Vagina (tissue), 2 donors: ENCODE results near the gene DDX52. TPM values are rescaled to one million over a fixed set of nuclear protein-coding genes. Genes with fewer than 3 reads are reported as not detected.
A peak's percentile ranks its signal among the peaks of the same experiment; 100 is the strongest.
"Not testable (repeated sequence)": the region's sequence is repeated elsewhere in the genome, so short reads cannot be mapped to it uniquely, and the experiment has no call there.

Experiments
- DNase-seq, 2 donors: peaks; one replicate each; pipeline ENCODE4 v3.0.0-alpha.2; 2017; ENCODE audit errors: extremely low spot score in 2 of 2
- H3K27ac ChIP-seq: fragments of 200-600 bp; sonication (generic); one replicate; pipeline ENCODE4 v1.5.1; 2019
- H3K27me3 ChIP-seq: fragments of 200-600 bp; sonication (generic); one replicate; pipeline ENCODE4 v1.5.1; 2019
- H3K36me3 ChIP-seq, 2 donors: fragments of 200-600 bp; sonication (generic); one replicate each; pipeline ENCODE4 v1.5.1; 2017 to 2019
- H3K4me1 ChIP-seq: fragments of 200-600 bp; sonication (generic); one replicate; pipeline ENCODE4 v1.5.1; 2019
- H3K4me3 ChIP-seq, 2 donors: fragments of 200-600 bp; sonication (generic); 1 replicate in 1 of 2; 2 replicates in 1 of 2; pipeline ENCODE4 v1.5.1; 2016 to 2019
- H3K9me3 ChIP-seq: fragments of 200-600 bp; sonication (generic); one replicate; pipeline ENCODE4 v1.5.1; 2019
- POLR2A ChIP-seq, 2 donors: fragments of 450-650 bp; IDR thresholded peaks; one replicate each; pipeline ENCODE4 v1.6.1; 2017; ENCODE audit warnings: antibody characterized with exemption in 2 of 2, mild to moderate bottlenecking in 2 of 2, moderate library complexity in 2 of 2
- POLR2AphosphoS5 ChIP-seq, 2 donors: sonication (generic); formaldehyde crosslinking; IDR thresholded peaks; one replicate each; pipeline ENCODE4 v1.9.0; 2017; ENCODE audit warnings: antibody characterized with exemption in 2 of 2, mild to moderate bottlenecking in 2 of 2, low read depth in 1 of 2; ENCODE audit not compliant: insufficient read depth in 1 of 2
- intact Hi-C: fragments of 100-400 bp; cut with DNase I; formaldehyde crosslinking; loops from one replicate; pipeline ENCODE4 v1.15.1; 2023
- total RNA-seq: library from RNA; depleted of rRNA; stranded (reverse); fragments of >200 nt; gene quantifications from one replicate; pipeline ENCODE4 v1.2.3, GENCODE V29; 2016
- TF ChIP-seq, protein P1 (sequence below), 3 experiments: fragments of 450-650 bp in 2 of 3; fragments of 200-600 bp in 1 of 3; sonication (generic) in 1 of 3; IDR thresholded peaks; one replicate each; pipeline ENCODE4 v1.5.1; 2017 to 2019; ENCODE audit warnings: antibody characterized with exemption in 3 of 3, mild to moderate bottlenecking in 2 of 3, moderate library complexity in 2 of 3

The DDX52 gene
- total RNA-seq, 1 donor from 2014 or later: 20.1 TPM

DNA sequence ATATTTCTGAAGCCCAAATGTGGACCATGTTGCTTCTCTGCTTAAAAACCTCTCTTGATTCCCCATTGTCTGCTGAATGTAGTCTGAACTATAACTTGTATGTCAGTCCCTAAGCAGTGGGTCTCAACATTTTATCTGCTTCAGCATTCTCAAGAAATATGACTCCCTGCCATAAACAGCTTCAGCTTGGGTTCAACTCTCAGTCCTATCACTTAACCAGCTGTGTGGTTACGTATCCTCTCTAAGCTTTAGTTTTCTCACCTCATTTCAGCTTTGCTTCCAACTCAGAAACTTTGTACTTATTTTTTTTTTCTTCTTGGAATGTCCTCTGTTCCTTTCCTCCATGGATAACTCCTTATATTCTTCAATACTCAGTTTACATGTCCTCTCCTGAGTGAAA, 4.6 kb upstream of the DDX52 start:
- no peaks in the 10 kb centered on the region for H3K27me3 ChIP-seq

DNA sequence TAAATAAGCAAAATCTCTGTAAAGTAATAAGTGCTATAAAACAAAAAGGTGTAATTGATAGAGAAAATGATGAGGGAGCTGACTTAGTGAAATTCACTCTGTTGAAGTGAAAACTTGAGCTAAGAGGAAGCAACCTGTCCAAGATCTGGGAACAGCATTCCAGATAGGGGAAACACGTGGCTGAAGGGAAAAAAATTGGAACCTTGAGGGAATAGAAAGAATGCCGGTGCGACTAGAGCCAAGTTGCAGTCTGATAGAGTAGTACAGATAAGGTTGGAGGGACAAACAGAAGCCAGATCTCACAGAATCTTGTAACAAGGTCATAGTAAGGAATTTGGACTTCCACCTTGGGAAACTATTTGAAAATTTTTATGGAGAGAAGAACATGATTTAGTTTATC, 623 bp upstream of the DDX52 start:
- TF ChIP-seq POLR2A (IDR thresholded peaks at IDR 0.05) (no peak), POLR2AphosphoS5 (IDR thresholded peaks at IDR 0.05; ENCODE audit: insufficient read depth in 1 of 2, low read depth in 1 of 2) (no peak)
- TF ChIP-seq, protein P1, sequence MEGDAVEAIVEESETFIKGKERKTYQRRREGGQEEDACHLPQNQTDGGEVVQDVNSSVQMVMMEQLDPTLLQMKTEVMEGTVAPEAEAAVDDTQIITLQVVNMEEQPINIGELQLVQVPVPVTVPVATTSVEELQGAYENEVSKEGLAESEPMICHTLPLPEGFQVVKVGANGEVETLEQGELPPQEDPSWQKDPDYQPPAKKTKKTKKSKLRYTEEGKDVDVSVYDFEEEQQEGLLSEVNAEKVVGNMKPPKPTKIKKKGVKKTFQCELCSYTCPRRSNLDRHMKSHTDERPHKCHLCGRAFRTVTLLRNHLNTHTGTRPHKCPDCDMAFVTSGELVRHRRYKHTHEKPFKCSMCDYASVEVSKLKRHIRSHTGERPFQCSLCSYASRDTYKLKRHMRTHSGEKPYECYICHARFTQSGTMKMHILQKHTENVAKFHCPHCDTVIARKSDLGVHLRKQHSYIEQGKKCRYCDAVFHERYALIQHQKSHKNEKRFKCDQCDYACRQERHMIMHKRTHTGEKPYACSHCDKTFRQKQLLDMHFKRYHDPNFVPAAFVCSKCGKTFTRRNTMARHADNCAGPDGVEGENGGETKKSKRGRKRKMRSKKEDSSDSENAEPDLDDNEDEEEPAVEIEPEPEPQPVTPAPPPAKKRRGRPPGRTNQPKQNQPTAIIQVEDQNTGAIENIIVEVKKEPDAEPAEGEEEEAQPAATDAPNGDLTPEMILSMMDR (IDR thresholded peaks at IDR 0.05): no peak
- H3K9me3 ChIP-seq: no peaks in the 10 kb centered on the region
- peaks cover 26% of the 10 kb centered on the region for H3K4me1 ChIP-seq
- intact Hi-C loops: no loop called here
- DNase-seq: no peak
- H3K36me3 ChIP-seq: peaks cover 0 to 6% of the 10 kb centered on the region in 2 donors
- H3K27ac ChIP-seq: peak overlapping the region; percentile 86
- no peaks in the 10 kb centered on the region for H3K27me3 ChIP-seq
- peak overlapping the region; percentile 91 to 96 for H3K4me3 ChIP-seq

More for the DNA sequence above, 4.6 kb upstream of the DDX52 start:
- Histone ChIP-seq H3K4me3 (no peak overlapping the region), H3K36me3 (no peaks in the 10 kb centered on the region), H3K9me3 (no peaks in the 10 kb centered on the region), H3K27ac (no peak overlapping the region), H3K4me1 (no peaks in the 10 kb centered on the region)
- DNase-seq: no peak
- intact Hi-C loops: no loop called here
- TF ChIP-seq POLR2A (IDR thresholded peaks at IDR 0.05) (no peak), POLR2AphosphoS5 (IDR thresholded peaks at IDR 0.05; ENCODE audit: insufficient read depth in 1 of 2, low read depth in 1 of 2) (no peak)
- TF ChIP-seq, protein P1 (IDR thresholded peaks at IDR 0.05): no peak

DNA sequence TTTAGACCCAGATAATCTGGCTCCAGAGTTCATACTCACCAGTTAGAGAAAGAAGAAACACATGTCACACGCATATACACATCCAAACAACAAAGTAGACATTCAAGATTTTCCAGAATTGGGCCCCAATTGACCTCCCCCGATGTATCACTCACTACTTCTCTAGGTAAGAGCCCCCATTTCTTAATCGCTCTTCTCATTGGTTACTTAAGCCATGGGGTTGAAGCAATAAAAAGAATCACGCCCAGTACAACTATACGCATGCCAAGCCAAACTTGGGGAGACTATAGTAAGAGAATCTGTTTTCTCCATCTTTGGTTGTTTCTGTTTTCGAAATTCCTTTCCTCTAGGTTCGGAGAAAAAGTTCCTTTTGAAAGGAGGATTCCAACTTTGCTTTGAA, 565 bp downstream of the DDX52 start:
- Histone ChIP-seq H3K4me3 (peak overlapping the region; percentile 91 to 96), H3K9me3 (no peaks in the 10 kb centered on the region), H3K36me3 (peaks cover 0 to 6% of the 10 kb centered on the region in 2 donors), H3K27me3 (no peaks in the 10 kb centered on the region), H3K27ac (peak overlapping the region; percentile 86), H3K4me1 (peaks cover 26% of the 10 kb centered on the region)
- DNase-seq: no peak
- TF ChIP-seq, protein P1 (IDR thresholded peaks at IDR 0.05): no peak
- no peak for TF ChIP-seq POLR2A (IDR thresholded peaks at IDR 0.05)
- intact Hi-C loops: no loop called here

DNA sequence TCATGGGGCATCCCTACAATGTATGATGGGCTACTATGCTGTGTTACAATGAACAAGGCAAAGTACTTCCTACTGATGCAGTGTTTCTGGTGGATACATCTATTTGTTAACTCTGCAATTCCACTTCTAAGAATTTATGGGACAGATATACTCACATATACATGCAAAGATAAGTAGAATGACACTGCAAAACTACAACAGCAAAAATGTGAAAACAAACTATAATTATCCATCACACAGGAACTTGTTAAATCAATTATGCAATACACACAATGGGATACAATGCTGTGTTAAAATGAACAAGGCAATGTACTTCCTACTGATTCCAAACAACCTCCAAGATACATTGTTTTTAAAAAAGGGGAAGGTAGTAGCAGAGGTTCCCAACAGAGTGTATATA, 3.2 kb downstream of the DDX52 start:
- peaks cover 0 to 10% of the 10 kb centered on the region in 2 donors for H3K36me3 ChIP-seq
- no peak for TF ChIP-seq POLR2AphosphoS5 (IDR thresholded peaks at IDR 0.05; ENCODE audit: insufficient read depth in 1 of 2, low read depth in 1 of 2)
- TF ChIP-seq, protein P1 (IDR thresholded peaks at IDR 0.05): no peak
- TF ChIP-seq POLR2A (IDR thresholded peaks at IDR 0.05): no peak
- H3K27me3 ChIP-seq: no peaks in the 10 kb centered on the region
- no peak overlapping the region for H3K27ac ChIP-seq
- no peaks in the 10 kb centered on the region for H3K9me3 ChIP-seq
- intact Hi-C loops: no loop called here
- DNase-seq: no peak
- H3K4me1 ChIP-seq: peaks cover 26% of the 10 kb centered on the region
- H3K4me3 ChIP-seq: no peak overlapping the region

DNA sequence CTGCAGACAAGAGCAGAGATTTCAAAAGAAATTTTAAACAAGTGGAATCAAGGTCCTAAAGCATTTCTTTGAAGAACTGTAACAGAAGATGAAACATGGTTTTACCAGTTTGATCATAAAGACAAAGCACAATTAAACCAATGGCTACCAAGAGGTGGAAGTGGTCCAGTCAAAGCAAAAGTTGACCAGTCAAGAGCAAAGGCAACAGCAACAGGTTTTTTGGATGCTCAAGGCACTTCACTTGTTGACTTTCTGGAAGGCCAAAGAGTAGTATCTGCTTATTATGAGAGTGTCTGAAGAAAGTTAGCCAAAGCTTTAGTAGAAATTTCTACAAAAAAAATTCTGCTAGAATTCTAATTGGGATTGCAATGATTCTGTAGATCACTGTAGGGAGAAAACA, 5.3 kb downstream of the DDX52 start:
- Histone ChIP-seq H3K36me3 (peaks cover 0 to 16% of the 10 kb centered on the region in 2 donors), H3K4me1 (peaks cover 26% of the 10 kb centered on the region), H3K27me3 (no peaks in the 10 kb centered on the region), H3K4me3 (no peak overlapping the region), H3K9me3 (no peaks in the 10 kb centered on the region), H3K27ac (no peak overlapping the region)
- intact Hi-C loops: no loop called here
- TF ChIP-seq, protein P1 (IDR thresholded peaks at IDR 0.05): no peak
- TF ChIP-seq POLR2A (IDR thresholded peaks at IDR 0.05) (no peak), POLR2AphosphoS5 (IDR thresholded peaks at IDR 0.05; ENCODE audit: insufficient read depth in 1 of 2, low read depth in 1 of 2) (no peak)
- no peak for DNase-seq

DNA sequence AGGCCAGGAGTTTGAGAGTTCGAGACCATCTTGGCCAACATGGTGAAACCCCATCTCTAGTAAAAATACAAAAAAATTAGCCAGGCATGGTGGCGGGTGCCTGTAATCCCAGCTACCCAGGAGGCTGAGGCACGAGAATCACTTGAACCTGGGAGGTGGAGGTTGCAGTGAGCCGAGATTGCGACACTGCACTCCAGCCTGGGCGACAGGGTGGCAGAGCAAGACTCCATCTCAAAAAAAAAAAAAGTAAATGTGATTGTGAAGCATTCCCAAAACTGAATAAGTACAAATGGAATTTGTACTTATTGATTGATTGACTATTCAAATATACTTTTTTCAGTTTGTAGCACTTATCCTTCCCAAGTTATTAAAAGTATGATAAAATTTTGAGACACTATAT, 26.8 kb downstream of the DDX52 start:
- H3K27me3 ChIP-seq, H3K4me3 ChIP-seq, DNase-seq, H3K4me1 ChIP-seq, intact Hi-C loops, H3K9me3 ChIP-seq, H3K27ac ChIP-seq: not testable (repeated sequence)
- H3K36me3 ChIP-seq: peaks cover 0 to 55% of the 10 kb centered on the region in 2 donors
